ENCODE data around the gene TTC7B.

The TTC7B gene

GRCh38 chr14:90624732-90625400 lies 191.4 kb downstream of the TTC7B start:
- Histone ChIP-seq H3K27ac (replicated peaks) (no peak overlapping the region), H3K4me3 (replicated peaks; ENCODE audit: insufficient read depth, low read length) (no peak overlapping the region), H3K27me3 (ENCODE audit: insufficient read depth, poor library complexity, severe bottlenecking) (no peaks in the 10 kb centered on the region)
- TF ChIP-seq GABPA (IDR thresholded peaks at IDR 0.05; ENCODE audit: low read depth) (no peak), CTCF (IDR thresholded peaks at IDR 0.05; ENCODE audit: insufficient read depth, low read length) (no peak), POLR2AphosphoS5 (IDR thresholded peaks at IDR 0.05; ENCODE audit: low read depth) (no peak), SPI1 (IDR thresholded peaks at IDR 0.05; ENCODE audit: borderline replicate concordance, low read depth) (no peak), REST (IDR thresholded peaks at IDR 0.05; ENCODE audit: insufficient replicate concordance, low read depth) (no peak)
- no peak for DNase-seq (ENCODE audit: low read depth in 1 of 2, low spot score in 1 of 2)

- no peak overlapping the region for H3K27ac ChIP-seq (replicated peaks)
- no peak overlapping the region for H3K4me3 ChIP-seq (replicated peaks; ENCODE audit: insufficient read depth, low read length)
- TF ChIP-seq CTCF (IDR thresholded peaks at IDR 0.05; ENCODE audit: insufficient read depth, low read length), result no peak
- no peak for TF ChIP-seq POLR2AphosphoS5 (IDR thresholded peaks at IDR 0.05; ENCODE audit: low read depth)
- no peak for TF ChIP-seq GABPA (IDR thresholded peaks at IDR 0.05; ENCODE audit: low read depth)
- no peak for TF ChIP-seq SPI1 (IDR thresholded peaks at IDR 0.05; ENCODE audit: borderline replicate concordance, low read depth)
- TF ChIP-seq REST (IDR thresholded peaks at IDR 0.05; ENCODE audit: insufficient replicate concordance, low read depth), result no peak
- no peak for DNase-seq (ENCODE audit: low read depth in 1 of 2, low spot score in 1 of 2)
- H3K27me3 ChIP-seq (ENCODE audit: insufficient read depth, poor library complexity, severe bottlenecking), result no peaks in the 10 kb centered on the region
Observed at GRCh38 chr14:90624227-90624626, 192.0 kb downstream of the TTC7B start.

- Histone ChIP-seq H3K27me3 (ENCODE audit: insufficient read depth, poor library complexity, severe bottlenecking) (no peaks in the 10 kb centered on the region), H3K4me3 (replicated peaks; ENCODE audit: insufficient read depth, low read length) (no peak overlapping the region), H3K27ac (replicated peaks) (no peak overlapping the region)
- no peak for TF ChIP-seq CTCF (IDR thresholded peaks at IDR 0.05; ENCODE audit: insufficient read depth, low read length)
- no peak for TF ChIP-seq SPI1 (IDR thresholded peaks at IDR 0.05; ENCODE audit: borderline replicate concordance, low read depth)
- TF ChIP-seq GABPA (IDR thresholded peaks at IDR 0.05; ENCODE audit: low read depth), result no peak
- TF ChIP-seq POLR2AphosphoS5 (IDR thresholded peaks at IDR 0.05; ENCODE audit: low read depth), result no peak
- no peak for TF ChIP-seq REST (IDR thresholded peaks at IDR 0.05; ENCODE audit: insufficient replicate concordance, low read depth)
- no peak for DNase-seq (ENCODE audit: low read depth in 1 of 2, low spot score in 1 of 2)
Observed at GRCh38 chr14:90621201-90621600, 195.0 kb downstream of the TTC7B start.

All from HL-60 (cell line).